Breast epithelium (tissue), 3 donors: ENCODE measurements around the gene FAM107A.

Source experiments
- POLR2A ChIP-seq: fragments of 450-650 bp; IDR thresholded peaks from one replicate; pipeline ENCODE4 v1.6.1; 2016; ENCODE audit warnings: antibody characterized with exemption, mild to moderate bottlenecking, moderate library complexity
- POLR2AphosphoS5 ChIP-seq, 3 donors: sonication (generic); formaldehyde crosslinking; IDR thresholded peaks; one replicate each; pipeline ENCODE4 v1.6.1; 2017; ENCODE audit warnings: antibody characterized with exemption in 3 of 3
- TF ChIP-seq, protein P1 (sequence below), 3 donors: fragments of 450-650 bp; IDR thresholded peaks; one replicate each; pipeline ENCODE4 v1.5.1; 2016 to 2017; ENCODE audit warnings: antibody characterized with exemption in 3 of 3, mild to moderate bottlenecking in 3 of 3, moderate library complexity in 3 of 3

DNA sequence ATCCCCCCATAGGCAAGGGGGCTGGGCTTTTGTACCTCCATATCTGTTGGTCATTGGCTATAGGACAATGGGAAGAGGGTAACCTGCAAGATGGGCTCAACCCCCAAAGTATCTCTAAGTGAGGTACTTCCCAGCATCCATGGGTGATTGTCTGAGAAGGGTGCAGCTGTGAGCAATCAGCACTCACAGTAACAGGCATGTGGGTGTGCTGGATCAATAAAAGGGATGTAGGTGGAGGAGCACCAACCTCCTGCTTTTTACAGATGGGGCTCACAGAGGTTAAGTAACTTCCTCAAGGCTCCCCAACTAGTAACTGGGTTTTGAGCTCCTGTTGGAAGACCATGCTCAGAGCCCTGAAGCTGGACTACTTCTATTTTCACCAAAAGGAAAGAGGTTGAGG lies 26.4 kb upstream of the FAM107A start:
- TF ChIP-seq, protein P1, sequence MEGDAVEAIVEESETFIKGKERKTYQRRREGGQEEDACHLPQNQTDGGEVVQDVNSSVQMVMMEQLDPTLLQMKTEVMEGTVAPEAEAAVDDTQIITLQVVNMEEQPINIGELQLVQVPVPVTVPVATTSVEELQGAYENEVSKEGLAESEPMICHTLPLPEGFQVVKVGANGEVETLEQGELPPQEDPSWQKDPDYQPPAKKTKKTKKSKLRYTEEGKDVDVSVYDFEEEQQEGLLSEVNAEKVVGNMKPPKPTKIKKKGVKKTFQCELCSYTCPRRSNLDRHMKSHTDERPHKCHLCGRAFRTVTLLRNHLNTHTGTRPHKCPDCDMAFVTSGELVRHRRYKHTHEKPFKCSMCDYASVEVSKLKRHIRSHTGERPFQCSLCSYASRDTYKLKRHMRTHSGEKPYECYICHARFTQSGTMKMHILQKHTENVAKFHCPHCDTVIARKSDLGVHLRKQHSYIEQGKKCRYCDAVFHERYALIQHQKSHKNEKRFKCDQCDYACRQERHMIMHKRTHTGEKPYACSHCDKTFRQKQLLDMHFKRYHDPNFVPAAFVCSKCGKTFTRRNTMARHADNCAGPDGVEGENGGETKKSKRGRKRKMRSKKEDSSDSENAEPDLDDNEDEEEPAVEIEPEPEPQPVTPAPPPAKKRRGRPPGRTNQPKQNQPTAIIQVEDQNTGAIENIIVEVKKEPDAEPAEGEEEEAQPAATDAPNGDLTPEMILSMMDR (IDR thresholded peaks at IDR 0.05): no peak
- no peak for TF ChIP-seq POLR2AphosphoS5 (IDR thresholded peaks at IDR 0.05)
- TF ChIP-seq POLR2A: no peak
